Neutrophil (primary cell): ENCODE measurements around the gene DFFB.

Source experiments
- H3K27ac ChIP-seq: fragments of 200-600 bp; sonication (generic); 2 replicates; pipeline ENCODE4 v1.5.1; 2016; ENCODE audit warnings: mild to moderate bottlenecking, moderate library complexity
- H3K27me3 ChIP-seq: fragments of 200-600 bp; sonication (generic); 2 replicates; pipeline ENCODE4 v1.6.0; 2016; ENCODE audit warnings: mild to moderate bottlenecking
- H3K36me3 ChIP-seq: fragments of 200-600 bp; sonication (generic); 2 replicates; pipeline ENCODE4 v1.5.1; 2017
- H3K4me1 ChIP-seq, 2 experiments: fragments of 200-600 bp in 1 of 2; sonication (generic) in 1 of 2; 1 replicate in 1 of 2; 2 replicates in 1 of 2; pipeline versions ENCODE4 v1.5.1 to v1.6.1; 2013 to 2016; ENCODE audit warnings: low read depth in 1 of 2, low read length in 1 of 2, mild to moderate bottlenecking in 1 of 2, moderate library complexity in 1 of 2; ENCODE audit not compliant: control insufficient read depth in 1 of 2, insufficient read depth in 1 of 2
- H3K4me3 ChIP-seq, 2 experiments: fragments of 200-600 bp in 1 of 2; sonication (generic) in 1 of 2; 1 replicate in 1 of 2; 2 replicates in 1 of 2; pipeline ENCODE4 v1.5.1; 2013 to 2016; ENCODE audit warnings: low read depth in 1 of 2, low read length in 1 of 2, mild to moderate bottlenecking in 1 of 2, moderate library complexity in 1 of 2
- H3K9me3 ChIP-seq: fragments of 200-600 bp; sonication (generic); 2 replicates; pipeline ENCODE4 v1.5.1; 2016
- TF ChIP-seq, protein P1 (sequence below): fragments of 200-600 bp; sonication (generic); IDR thresholded peaks from 2 replicates; pipeline ENCODE4 v1.5.1; 2016; ENCODE audit warnings: antibody characterized with exemption

Gene DFFB

DNA sequence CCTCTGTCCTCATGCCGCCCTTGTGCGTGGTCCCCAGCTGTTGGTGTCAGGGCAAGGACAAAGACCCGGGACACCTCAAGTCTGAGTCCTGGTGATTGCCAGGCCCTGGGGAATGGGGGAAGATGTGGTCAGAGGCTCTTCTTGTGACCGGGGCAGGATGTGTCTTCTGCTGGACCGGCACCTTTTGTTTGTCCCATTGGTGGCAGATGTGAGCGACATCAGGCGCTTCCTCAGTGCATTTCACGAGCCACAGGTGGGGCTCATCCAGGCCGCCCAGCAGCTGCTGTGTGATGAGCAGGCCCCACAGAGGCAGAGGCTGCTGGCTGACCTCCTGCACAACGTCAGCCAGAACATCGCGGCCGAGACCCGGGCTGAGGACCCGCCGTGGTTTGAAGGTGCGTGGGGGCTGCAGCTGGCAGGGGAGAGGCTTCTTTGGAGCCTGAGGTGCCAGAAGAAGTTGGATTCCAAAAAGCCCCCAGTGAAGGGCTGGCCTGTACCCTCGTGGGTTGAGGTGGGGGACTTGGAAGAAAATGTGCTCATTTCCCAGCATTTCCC is 8.4 kb downstream of the DFFB start:
- H3K4me1 ChIP-seq: no peaks in the 10 kb centered on the region
- H3K36me3 ChIP-seq: peaks cover 34% of the 10 kb centered on the region
- H3K9me3 ChIP-seq: no peaks in the 10 kb centered on the region
- no peak overlapping the region for H3K27ac ChIP-seq
- no peaks in the 10 kb centered on the region for H3K27me3 ChIP-seq
- TF ChIP-seq, protein P1, sequence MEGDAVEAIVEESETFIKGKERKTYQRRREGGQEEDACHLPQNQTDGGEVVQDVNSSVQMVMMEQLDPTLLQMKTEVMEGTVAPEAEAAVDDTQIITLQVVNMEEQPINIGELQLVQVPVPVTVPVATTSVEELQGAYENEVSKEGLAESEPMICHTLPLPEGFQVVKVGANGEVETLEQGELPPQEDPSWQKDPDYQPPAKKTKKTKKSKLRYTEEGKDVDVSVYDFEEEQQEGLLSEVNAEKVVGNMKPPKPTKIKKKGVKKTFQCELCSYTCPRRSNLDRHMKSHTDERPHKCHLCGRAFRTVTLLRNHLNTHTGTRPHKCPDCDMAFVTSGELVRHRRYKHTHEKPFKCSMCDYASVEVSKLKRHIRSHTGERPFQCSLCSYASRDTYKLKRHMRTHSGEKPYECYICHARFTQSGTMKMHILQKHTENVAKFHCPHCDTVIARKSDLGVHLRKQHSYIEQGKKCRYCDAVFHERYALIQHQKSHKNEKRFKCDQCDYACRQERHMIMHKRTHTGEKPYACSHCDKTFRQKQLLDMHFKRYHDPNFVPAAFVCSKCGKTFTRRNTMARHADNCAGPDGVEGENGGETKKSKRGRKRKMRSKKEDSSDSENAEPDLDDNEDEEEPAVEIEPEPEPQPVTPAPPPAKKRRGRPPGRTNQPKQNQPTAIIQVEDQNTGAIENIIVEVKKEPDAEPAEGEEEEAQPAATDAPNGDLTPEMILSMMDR: no peak
- no peak overlapping the region for H3K4me3 ChIP-seq

- H3K27me3 ChIP-seq: no peaks in the 10 kb centered on the region
- H3K9me3 ChIP-seq: no peaks in the 10 kb centered on the region
- H3K4me3 ChIP-seq: no peak overlapping the region
- H3K27ac ChIP-seq: no peak overlapping the region
- TF ChIP-seq, protein P1: no peak
- peaks cover 56% of the 10 kb centered on the region for H3K36me3 ChIP-seq
- H3K4me1 ChIP-seq: no peaks in the 10 kb centered on the region
These were observed 11.3 kb downstream of the DFFB start for GRCh38 chr1:3868464-3869006.

DNA sequence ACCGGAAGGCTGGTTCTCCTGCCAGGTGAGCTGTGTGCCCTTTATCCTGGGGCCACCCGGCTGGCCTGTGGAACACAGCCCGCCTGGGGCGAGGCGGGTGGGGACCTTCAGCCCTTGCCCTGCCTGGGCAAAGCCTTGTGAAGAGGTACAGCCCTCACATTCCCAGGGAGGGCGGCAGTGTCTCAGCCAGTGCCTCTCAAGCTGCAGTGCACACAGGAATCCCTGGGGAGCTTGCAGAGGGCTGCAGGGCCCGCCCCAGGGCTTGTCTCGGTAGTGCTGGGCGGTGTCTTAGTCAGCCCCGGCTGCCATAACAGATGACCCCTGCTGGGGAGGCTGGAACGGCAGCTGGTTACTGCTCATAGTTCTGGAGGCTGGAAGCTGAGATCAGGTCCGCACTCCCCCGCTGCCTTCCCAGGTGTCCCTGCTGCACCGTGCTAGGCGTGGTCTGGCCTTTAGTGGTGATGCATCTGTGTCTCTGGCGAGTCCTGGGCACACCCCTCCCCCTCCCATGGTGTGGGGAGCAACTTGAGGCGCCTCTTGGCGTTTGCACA is 12.6 kb downstream of the DFFB start:
- H3K27me3 ChIP-seq: no peaks in the 10 kb centered on the region

DNA sequence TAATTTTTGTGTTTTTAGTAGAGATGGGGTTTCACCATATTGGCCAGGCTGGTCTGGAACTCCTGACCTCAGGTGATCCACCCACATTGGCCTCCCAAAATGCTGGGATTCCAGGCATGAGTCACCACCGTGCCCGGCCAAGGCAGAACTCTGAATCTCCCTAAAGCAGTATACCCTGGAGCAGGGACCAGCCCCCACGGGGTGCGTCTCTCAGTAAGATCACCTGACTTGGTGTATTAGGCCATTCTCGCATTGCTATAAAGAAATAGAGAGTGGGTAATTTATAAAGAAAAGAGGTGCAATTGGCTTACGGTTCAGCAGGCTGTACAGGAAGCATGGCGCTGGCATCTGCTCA is 14.2 kb downstream of the DFFB start:
- Histone ChIP-seq H3K9me3 (no peaks in the 10 kb centered on the region), H3K4me3 (no peak overlapping the region), H3K27me3 (no peaks in the 10 kb centered on the region), H3K36me3 (peaks cover 74% of the 10 kb centered on the region), H3K27ac (no peak overlapping the region), H3K4me1 (no peaks in the 10 kb centered on the region)
- TF ChIP-seq, protein P1: no peak

More for the DNA sequence above, 12.6 kb downstream of the DFFB start:
- Histone ChIP-seq H3K36me3 (peaks cover 66% of the 10 kb centered on the region), H3K9me3 (no peaks in the 10 kb centered on the region), H3K27ac (no peak overlapping the region), H3K4me1 (no peaks in the 10 kb centered on the region), H3K4me3 (no peak overlapping the region)
- TF ChIP-seq, protein P1: no peak

GRCh38 chr1:3872546-3872945 is 15.3 kb downstream of the DFFB start:
- H3K36me3 ChIP-seq: peaks cover 71% of the 10 kb centered on the region

More at GRCh38 chr1:3872546-3872945, 15.3 kb downstream of the DFFB start:
- TF ChIP-seq, protein P1: no peak
- no peak overlapping the region for H3K4me3 ChIP-seq
- no peaks in the 10 kb centered on the region for H3K4me1 ChIP-seq
- H3K9me3 ChIP-seq: no peaks in the 10 kb centered on the region
- no peaks in the 10 kb centered on the region for H3K27me3 ChIP-seq
- no peak overlapping the region for H3K27ac ChIP-seq
